ENCODE data around the gene PTPN23.
A peak's percentile ranks its signal among the peaks of the same experiment; 100 is the strongest.

PTPN23 gene

GRCh38 chr3:47376393-47376792, 4.4 kb upstream of the PTPN23 start:
- DNase-seq, result no peak

GRCh38 chr3:47377186-47377585, 3.6 kb upstream of the PTPN23 start:
- no peak for DNase-seq

GRCh38 chr3:47378869-47379268, 2.0 kb upstream of the PTPN23 start:
- DNase-seq, result no peak

- DNase-seq, result no peak
Measured at GRCh38 chr3:47379411-47379899, 1.4 kb upstream of the PTPN23 start.

- DNase-seq, result no peak
Measured at GRCh38 chr3:47380026-47380600, 708 bp upstream of the PTPN23 start.

GRCh38 chr3:47381317-47382157, 716 bp downstream of the PTPN23 start:
- DNase-seq, result peak; percentile 61

GRCh38 chr3:47384425-47384824, 3.6 kb downstream of the PTPN23 start:
- DNase-seq, result no peak

GRCh38 chr3:47385007-47385406, 4.2 kb downstream of the PTPN23 start:
- DNase-seq, result no peak

- no peak for DNase-seq
Measured at GRCh38 chr3:47385796-47386195, 5.0 kb downstream of the PTPN23 start.

- no peak for DNase-seq
Measured at GRCh38 chr3:47392933-47393332, 12.1 kb downstream of the PTPN23 start.

GRCh38 chr3:47394140-47394870, 13.5 kb downstream of the PTPN23 start:
- no peak for DNase-seq

- no peak for DNase-seq
Measured at GRCh38 chr3:47394881-47395280, 14.1 kb downstream of the PTPN23 start.

- no peak for DNase-seq
Measured at GRCh38 chr3:47398228-47398627, 17.4 kb downstream of the PTPN23 start.

GRCh38 chr3:47399016-47399415, 18.2 kb downstream of the PTPN23 start:
- DNase-seq, result peak; percentile 16

- no peak for DNase-seq
Measured at GRCh38 chr3:47399531-47400270, 18.9 kb downstream of the PTPN23 start.

GRCh38 chr3:47404431-47404876, 23.6 kb downstream of the PTPN23 start:
- no peak for DNase-seq

- DNase-seq, result peak; percentile 78
Measured at GRCh38 chr3:47404955-47405790, 24.4 kb downstream of the PTPN23 start.

GRCh38 chr3:47405820-47406761, 25.3 kb downstream of the PTPN23 start:
- no peak for DNase-seq

- DNase-seq, result no peak
Measured at GRCh38 chr3:47406762-47407149, 25.9 kb downstream of the PTPN23 start.

- DNase-seq, result no peak
Measured at GRCh38 chr3:47407237-47407636, 26.4 kb downstream of the PTPN23 start.

All from midbrain (tissue), 1 donor.